WTC11 (cell line): ENCODE measurements around the gene IL1RAP. TPM values are rescaled to one million over a fixed set of nuclear protein-coding genes. Genes with fewer than 3 reads are reported as not detected.

Source experiments
- ATAC-seq: fragments of 200-7000 bp; cut with Tn5 transposase; 2 replicates; pipeline ENCODE4 v1.10.0; 2021; ENCODE audit warnings: mild to moderate bottlenecking, moderate library complexity
- CTCF ChIA-PET: fragments of 300-600 bp; sonication (Branson Sonifier 250); formaldehyde crosslinking; loops from one replicate; lab custom pipeline; 2021; ENCODE audit warnings: antibody characterized with exemption; lab: Charles Lee
- POLR2A ChIA-PET: fragments of 350-600 bp; sonication (Branson Sonifier 250); formaldehyde crosslinking; loops from one replicate; lab custom pipeline; 2021; ENCODE audit warnings: antibody characterized with exemption; lab: Charles Lee
- DNase-seq: peaks from one replicate; pipeline ENCODE4 v3.0.0; 2021; ENCODE audit warnings: low spot score
- H3K27ac Mint-ChIP-seq: 2 replicates; pipeline ENCODE4 v1.8.0; 2021; ENCODE audit warnings: mixed read lengths
- H3K27me3 Mint-ChIP-seq: 2 replicates; pipeline ENCODE4 v1.8.0; 2021; ENCODE audit warnings: low read depth, mild to moderate bottlenecking, moderate library complexity, mixed read lengths
- H3K36me3 Mint-ChIP-seq: 2 replicates; pipeline ENCODE4 v1.8.0; 2021; ENCODE audit warnings: mixed read lengths
- H3K4me1 Mint-ChIP-seq: 2 replicates; pipeline ENCODE4 v1.8.0; 2022; ENCODE audit warnings: mixed read lengths
- H3K4me3 Mint-ChIP-seq: 2 replicates; pipeline ENCODE4 v1.8.0; 2021; ENCODE audit warnings: mild to moderate bottlenecking, moderate library complexity, mixed read lengths
- H3K9me3 Mint-ChIP-seq: 2 replicates; pipeline ENCODE4 v1.8.0; 2021; ENCODE audit warnings: mixed read lengths
- ATF1 ChIP-seq: sonication (generic); formaldehyde crosslinking; IDR thresholded peaks from 2 replicates; pipeline ENCODE4 v1.8.1; 2023; ENCODE audit warnings: mild to moderate bottlenecking, moderate library complexity, missing genetic modification reagents
- CBFB ChIP-seq: sonication (generic); formaldehyde crosslinking; IDR thresholded peaks from 2 replicates; pipeline ENCODE4 v1.8.1; 2022; ENCODE audit warnings: mild to moderate bottlenecking, low read depth, missing genetic modification reagents
- EMX1 ChIP-seq: fragments of 250-450 bp; sonication (Bioruptor Pico); IDR thresholded peaks from 2 replicates; pipeline ENCODE4 v1.8.0; 2021; ENCODE audit warnings: mild to moderate bottlenecking
- FOXJ3 ChIP-seq: sonication (generic); formaldehyde crosslinking; IDR thresholded peaks from 2 replicates; pipeline ENCODE4 v1.9.0; 2021; ENCODE audit warnings: missing genetic modification reagents, mild to moderate bottlenecking, borderline replicate concordance
- GABPB1 ChIP-seq: sonication (generic); formaldehyde crosslinking; IDR thresholded peaks from 2 replicates; pipeline ENCODE4 v1.8.1; 2023; ENCODE audit warnings: mild to moderate bottlenecking, missing genetic modification reagents
- MAX ChIP-seq: sonication (generic); formaldehyde crosslinking; IDR thresholded peaks from 2 replicates; pipeline ENCODE4 v1.8.0; 2022; ENCODE audit warnings: mild to moderate bottlenecking, missing genetic modification reagents
- MXD4 ChIP-seq: fragments of 250-450 bp; sonication (Bioruptor Pico); IDR thresholded peaks from 2 replicates; pipeline ENCODE4 v1.8.0; 2021; ENCODE audit warnings: mild to moderate bottlenecking, moderate library complexity, borderline replicate concordance
- NFYB ChIP-seq: sonication (generic); formaldehyde crosslinking; conservative IDR thresholded peaks from 2 replicates; pipeline ENCODE4 v1.8.0; 2022; ENCODE audit warnings: low read depth, missing genetic modification reagents
- PRDM15 ChIP-seq: sonication (generic); formaldehyde crosslinking; IDR thresholded peaks from 2 replicates; pipeline ENCODE4 v1.8.0; 2022; ENCODE audit warnings: missing genetic modification reagents
- PREB ChIP-seq: sonication (generic); formaldehyde crosslinking; IDR thresholded peaks from 2 replicates; pipeline ENCODE4 v1.8.1; 2022; ENCODE audit warnings: mild to moderate bottlenecking, missing genetic modification reagents, moderate library complexity, borderline replicate concordance
- USF2 ChIP-seq: sonication (generic); formaldehyde crosslinking; IDR thresholded peaks from 2 replicates; pipeline ENCODE4 v1.8.1; 2023; ENCODE audit warnings: mild to moderate bottlenecking, missing genetic modification reagents, moderate library complexity
- ZNF219 ChIP-seq: sonication (generic); formaldehyde crosslinking; IDR thresholded peaks from 2 replicates; pipeline ENCODE4 v1.8.0; 2023; ENCODE audit warnings: missing genetic modification reagents, mild to moderate bottlenecking, borderline replicate concordance
- ZNF263 ChIP-seq: sonication (generic); formaldehyde crosslinking; IDR thresholded peaks from 2 replicates; pipeline ENCODE4 v1.8.1; 2022; ENCODE audit warnings: low read depth, mild to moderate bottlenecking, moderate library complexity, missing genetic modification reagents
- ZNF512 ChIP-seq: sonication (generic); formaldehyde crosslinking; IDR thresholded peaks from 2 replicates; pipeline ENCODE4 v1.8.1; 2022; ENCODE audit warnings: missing genetic modification reagents, borderline replicate concordance
- total RNA-seq: library from RNA; stranded (reverse); gene quantifications from 3 replicates; pipeline ENCODE4 v1.2.3, GENCODE V29; 2021
- TF ChIP-seq, protein P1 (sequence below): fragments of 250-450 bp; sonication (Bioruptor Pico); IDR thresholded peaks from 2 replicates; pipeline ENCODE4 v1.9.0; 2021; ENCODE audit warnings: mild to moderate bottlenecking
- TF ChIP-seq, protein P2 (sequence below): sonication (generic); formaldehyde crosslinking; IDR thresholded peaks from 2 replicates; pipeline ENCODE4 v1.8.0; 2023; ENCODE audit warnings: missing genetic modification reagents, mild to moderate bottlenecking, borderline replicate concordance

The IL1RAP gene
- total RNA-seq, 1 experiment from 2014 or later: 4.5 TPM

DNA sequence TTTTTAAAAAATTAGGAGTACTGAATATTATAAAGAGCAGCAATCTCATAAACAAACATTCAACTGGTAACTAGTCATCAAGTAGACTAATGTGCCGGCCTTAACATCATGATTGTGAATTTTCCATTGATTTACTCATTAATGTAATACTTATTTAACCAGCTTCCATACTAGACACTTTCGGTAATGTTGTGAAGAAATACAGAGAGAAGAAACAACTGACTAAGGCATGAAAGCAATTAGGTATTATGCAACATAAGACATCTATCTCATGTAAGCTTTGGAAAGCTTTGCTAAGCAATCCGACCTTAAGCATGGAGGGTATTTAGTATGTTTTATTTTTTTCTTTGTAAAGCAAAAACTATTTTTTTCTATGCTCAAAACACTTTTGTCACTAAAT is 108.0 kb downstream of the IL1RAP start (continued):
- no peak for TF ChIP-seq USF2 (CRISPR knock-in tag)

GRCh38 chr3:190624282-190624681 is 110.4 kb downstream of the IL1RAP start:
- no peak for TF ChIP-seq PRDM15 (CRISPR knock-in tag)
- no peak for TF ChIP-seq EMX1 (CRISPR knock-in tag)
- TF ChIP-seq MXD4 (CRISPR knock-in tag): no peak
- TF ChIP-seq, protein P1, sequence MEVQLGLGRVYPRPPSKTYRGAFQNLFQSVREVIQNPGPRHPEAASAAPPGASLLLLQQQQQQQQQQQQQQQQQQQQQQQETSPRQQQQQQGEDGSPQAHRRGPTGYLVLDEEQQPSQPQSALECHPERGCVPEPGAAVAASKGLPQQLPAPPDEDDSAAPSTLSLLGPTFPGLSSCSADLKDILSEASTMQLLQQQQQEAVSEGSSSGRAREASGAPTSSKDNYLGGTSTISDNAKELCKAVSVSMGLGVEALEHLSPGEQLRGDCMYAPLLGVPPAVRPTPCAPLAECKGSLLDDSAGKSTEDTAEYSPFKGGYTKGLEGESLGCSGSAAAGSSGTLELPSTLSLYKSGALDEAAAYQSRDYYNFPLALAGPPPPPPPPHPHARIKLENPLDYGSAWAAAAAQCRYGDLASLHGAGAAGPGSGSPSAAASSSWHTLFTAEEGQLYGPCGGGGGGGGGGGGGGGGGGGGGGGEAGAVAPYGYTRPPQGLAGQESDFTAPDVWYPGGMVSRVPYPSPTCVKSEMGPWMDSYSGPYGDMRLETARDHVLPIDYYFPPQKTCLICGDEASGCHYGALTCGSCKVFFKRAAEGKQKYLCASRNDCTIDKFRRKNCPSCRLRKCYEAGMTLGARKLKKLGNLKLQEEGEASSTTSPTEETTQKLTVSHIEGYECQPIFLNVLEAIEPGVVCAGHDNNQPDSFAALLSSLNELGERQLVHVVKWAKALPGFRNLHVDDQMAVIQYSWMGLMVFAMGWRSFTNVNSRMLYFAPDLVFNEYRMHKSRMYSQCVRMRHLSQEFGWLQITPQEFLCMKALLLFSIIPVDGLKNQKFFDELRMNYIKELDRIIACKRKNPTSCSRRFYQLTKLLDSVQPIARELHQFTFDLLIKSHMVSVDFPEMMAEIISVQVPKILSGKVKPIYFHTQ (CRISPR knock-in tag): no peak
- no peak for TF ChIP-seq ZNF263 (CRISPR knock-in tag)
- TF ChIP-seq GABPB1: no peak
- no peak for TF ChIP-seq FOXJ3 (CRISPR knock-in tag)
- TF ChIP-seq, all 79 proteins: peak for 0
- no peaks in the 10 kb centered on the region for H3K36me3 Mint-ChIP-seq
- no peaks in the 10 kb centered on the region for H3K9me3 Mint-ChIP-seq
- ChIA-PET POLR2A (no interaction called here), CTCF (no interaction called here)
- no peaks in the 10 kb centered on the region for H3K27me3 Mint-ChIP-seq
- no peak for ATAC-seq
- peaks cover 11% of the 10 kb centered on the region for H3K4me1 Mint-ChIP-seq
- H3K27ac Mint-ChIP-seq: no peak overlapping the region
- no peak for DNase-seq
- H3K4me3 Mint-ChIP-seq: no peak overlapping the region

- no peak for ATAC-seq
- TF ChIP-seq ATF1 (CRISPR knock-in tag) (no peak), MAX (CRISPR knock-in tag) (no peak), ZNF219 (no peak), NFYB (CRISPR knock-in tag) (no peak), ZNF512 (CRISPR knock-in tag) (no peak), CBFB (CRISPR knock-in tag) (no peak), PREB (CRISPR knock-in tag) (no peak)
- TF ChIP-seq, protein P2, sequence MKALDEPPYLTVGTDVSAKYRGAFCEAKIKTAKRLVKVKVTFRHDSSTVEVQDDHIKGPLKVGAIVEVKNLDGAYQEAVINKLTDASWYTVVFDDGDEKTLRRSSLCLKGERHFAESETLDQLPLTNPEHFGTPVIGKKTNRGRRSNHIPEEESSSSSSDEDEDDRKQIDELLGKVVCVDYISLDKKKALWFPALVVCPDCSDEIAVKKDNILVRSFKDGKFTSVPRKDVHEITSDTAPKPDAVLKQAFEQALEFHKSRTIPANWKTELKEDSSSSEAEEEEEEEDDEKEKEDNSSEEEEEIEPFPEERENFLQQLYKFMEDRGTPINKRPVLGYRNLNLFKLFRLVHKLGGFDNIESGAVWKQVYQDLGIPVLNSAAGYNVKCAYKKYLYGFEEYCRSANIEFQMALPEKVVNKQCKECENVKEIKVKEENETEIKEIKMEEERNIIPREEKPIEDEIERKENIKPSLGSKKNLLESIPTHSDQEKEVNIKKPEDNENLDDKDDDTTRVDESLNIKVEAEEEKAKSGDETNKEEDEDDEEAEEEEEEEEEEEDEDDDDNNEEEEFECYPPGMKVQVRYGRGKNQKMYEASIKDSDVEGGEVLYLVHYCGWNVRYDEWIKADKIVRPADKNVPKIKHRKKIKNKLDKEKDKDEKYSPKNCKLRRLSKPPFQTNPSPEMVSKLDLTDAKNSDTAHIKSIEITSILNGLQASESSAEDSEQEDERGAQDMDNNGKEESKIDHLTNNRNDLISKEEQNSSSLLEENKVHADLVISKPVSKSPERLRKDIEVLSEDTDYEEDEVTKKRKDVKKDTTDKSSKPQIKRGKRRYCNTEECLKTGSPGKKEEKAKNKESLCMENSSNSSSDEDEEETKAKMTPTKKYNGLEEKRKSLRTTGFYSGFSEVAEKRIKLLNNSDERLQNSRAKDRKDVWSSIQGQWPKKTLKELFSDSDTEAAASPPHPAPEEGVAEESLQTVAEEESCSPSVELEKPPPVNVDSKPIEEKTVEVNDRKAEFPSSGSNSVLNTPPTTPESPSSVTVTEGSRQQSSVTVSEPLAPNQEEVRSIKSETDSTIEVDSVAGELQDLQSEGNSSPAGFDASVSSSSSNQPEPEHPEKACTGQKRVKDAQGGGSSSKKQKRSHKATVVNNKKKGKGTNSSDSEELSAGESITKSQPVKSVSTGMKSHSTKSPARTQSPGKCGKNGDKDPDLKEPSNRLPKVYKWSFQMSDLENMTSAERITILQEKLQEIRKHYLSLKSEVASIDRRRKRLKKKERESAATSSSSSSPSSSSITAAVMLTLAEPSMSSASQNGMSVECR (CRISPR knock-in tag): no peak
Measured at GRCh38 chr3:190626951-190627620, 113.2 kb downstream of the IL1RAP start.

More at GRCh38 chr3:190626951-190627620, 113.2 kb downstream of the IL1RAP start:
- ChIA-PET POLR2A (interaction anchor here (0.7 kb wide), 1 partner anchor 631 kb away, joined by 4 read pairs; no protein-coding TSS in a partner anchor), CTCF (no interaction called here)
- Mint-ChIP-seq H3K9me3 (no peaks in the 10 kb centered on the region), H3K27me3 (no peaks in the 10 kb centered on the region), H3K4me1 (peaks cover 11% of the 10 kb centered on the region), H3K4me3 (no peak overlapping the region), H3K36me3 (no peaks in the 10 kb centered on the region), H3K27ac (no peak overlapping the region)
- no peak for DNase-seq
